CD4-positive, alpha-beta T cell treated with Interleukin-12 subunit alpha and Interleukin-12 subunit beta, for 1 hour (primary cell): Measurements from ENCODE around the gene MPRIP.

Source experiments
- DNase-seq: peaks from one replicate; pipeline ENCODE4 v3.0.0-alpha.2; 2020

The MPRIP gene

DNA sequence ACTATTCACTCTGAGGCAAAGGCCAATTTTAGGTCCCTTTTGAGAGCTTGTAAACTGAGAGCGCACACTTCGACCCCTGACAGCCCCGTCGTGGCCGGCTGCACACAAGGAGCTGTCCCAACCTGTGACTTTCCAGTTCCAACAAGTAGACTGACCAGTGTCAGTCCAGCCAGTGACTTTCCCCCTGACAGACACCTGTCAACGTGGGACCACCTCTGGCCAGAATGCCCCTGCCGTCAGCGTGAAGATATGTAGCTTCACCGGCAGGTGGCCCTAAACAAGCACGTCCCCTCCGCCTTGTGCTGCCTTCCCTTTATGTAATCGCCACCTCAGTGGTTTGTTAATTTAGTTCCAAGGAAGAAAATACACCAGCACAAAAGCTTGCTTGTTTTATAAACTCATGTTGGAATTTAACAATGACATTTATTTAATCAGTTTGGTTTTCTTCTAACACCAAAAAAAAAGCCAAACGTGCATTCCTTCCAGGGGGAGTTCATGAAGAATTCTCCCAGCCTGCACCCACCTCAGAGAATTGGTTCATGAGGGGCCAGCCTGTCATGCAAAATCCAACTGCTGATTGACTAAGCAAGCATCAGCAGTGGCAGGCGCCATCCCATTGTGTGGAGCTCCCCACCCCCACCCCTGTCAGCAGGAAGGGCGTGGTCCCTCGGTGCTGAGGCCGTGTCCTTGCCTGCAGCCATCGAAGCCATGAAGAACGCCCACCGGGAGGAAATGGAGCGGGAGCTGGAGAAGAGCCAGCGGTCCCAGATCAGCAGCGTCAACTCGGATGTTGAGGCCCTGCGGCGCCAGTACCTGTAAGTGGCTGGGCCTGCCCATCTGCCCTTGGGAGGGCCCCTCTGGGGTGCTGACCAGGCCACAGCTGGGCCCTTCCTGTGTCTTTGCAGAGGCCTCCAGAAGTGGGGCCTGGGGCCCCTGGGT, 130.0 kb downstream of the MPRIP start:
- no peak for DNase-seq

DNA sequence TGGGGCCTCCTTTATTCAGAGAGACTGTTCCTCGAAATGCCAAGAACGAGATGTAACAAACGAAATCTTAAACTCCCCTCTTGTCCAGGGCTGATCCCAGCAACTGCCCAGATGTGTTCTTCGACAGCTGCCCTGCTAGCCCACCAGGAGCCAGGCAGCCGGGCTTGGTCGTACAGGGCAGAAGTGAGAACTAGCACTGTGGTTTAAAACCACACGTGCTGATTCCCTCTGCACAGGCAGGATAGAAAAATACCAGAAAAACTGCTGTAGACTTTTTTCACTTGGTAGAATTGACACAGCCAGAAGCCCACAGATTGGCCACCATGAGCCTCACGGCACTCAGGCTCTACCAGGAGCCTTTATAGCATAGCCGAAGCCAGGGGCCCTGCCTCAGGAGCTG, 130.7 kb downstream of the MPRIP start:
- DNase-seq: no peak

DNA sequence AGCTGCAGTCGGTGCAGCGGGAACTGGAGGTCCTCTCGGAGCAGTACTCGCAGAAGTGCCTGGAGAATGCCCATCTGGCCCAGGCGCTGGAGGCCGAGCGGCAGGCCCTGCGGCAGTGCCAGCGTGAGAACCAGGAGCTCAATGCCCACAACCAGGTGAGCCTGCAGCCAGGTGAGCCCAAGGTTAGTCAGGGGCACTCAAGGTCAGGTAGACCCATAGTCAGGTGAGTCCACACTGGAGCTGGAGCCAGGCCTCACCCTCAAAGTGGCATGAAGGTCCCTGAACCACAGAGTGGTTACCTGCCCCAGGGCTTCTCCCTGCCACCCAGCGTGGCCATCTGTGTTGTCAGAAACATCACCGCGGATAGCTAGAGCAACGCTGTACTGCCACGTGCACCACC, 131.7 kb downstream of the MPRIP start:
- DNase-seq: no peak

DNA sequence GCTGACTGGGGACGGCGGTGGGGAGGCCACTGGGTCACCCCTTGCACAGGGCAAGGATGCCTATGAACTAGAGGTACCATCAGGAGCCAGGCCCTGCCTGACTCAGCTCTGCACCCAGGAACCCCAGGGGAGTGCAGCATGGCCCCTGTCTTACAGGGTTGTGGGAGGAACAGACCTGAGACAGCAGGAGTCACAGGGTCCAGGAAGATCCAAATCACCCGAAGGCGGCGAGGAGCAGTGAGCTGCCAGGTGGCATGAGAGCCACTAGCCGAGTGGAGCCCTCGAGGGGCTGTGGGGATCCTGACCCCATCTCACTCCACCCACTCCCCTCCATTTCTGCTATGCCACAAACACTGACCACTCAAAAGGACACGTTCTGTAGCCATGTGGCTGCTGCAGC, 133.1 kb downstream of the MPRIP start:
- no peak for DNase-seq

DNA sequence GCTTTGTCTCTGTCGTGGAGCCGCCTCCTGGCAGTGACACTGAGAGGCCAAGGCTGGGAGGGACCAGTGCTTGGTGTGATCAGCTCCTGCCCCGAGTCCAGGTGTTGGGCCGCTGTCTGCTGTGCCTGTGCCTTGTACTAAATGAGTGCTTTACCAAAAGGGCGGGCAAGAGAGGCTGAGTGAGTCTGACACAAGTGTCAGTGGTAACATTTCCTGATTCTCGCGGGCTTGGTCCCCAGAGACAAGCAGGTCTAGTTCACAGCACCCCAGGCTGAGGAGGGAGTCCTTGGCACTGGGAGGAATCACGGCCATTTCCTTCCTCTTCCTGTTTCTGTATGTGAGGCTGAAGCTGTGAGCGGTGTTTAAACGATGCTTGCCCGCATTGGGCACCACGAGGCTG, 133.7 kb downstream of the MPRIP start:
- DNase-seq: peak; percentile 16

DNA sequence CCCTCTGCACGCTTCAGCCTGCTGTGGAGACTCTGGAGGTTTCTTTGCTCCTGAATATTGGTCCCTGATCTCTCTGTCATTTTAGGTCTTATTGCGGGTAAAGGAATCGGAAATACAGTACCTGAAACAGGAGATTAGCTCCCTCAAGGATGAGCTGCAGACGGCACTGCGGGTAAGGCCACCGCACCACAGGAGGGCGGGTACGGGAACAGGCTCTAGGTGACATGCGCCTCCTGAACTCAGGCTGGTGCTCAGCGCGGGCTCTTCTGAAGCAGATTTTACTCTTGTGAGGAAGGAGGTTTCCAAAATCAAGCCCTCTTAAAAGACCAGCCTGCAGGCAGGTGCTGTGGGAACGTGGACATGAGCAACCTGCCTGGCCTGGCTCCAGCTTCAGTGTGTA, 134.1 kb downstream of the MPRIP start:
- DNase-seq: no peak

DNA sequence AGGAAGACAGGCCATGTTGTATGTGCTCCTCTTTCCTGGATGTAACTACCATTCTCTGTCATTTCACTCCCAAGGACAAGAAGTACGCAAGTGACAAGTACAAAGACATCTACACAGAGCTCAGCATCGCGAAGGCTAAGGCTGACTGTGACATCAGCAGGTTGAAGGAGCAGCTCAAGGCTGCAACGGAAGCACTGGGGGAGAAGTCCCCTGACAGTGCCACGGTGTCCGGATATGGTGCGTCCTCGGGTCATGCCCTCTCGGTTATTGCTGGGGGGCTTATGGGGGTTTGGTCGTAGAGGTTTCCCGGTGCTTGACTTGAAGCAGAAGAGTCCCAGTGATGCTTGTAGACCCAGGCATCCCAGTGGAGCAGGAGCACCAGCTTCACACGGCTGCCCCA, 134.9 kb downstream of the MPRIP start:
- DNase-seq: peak; percentile 34

DNA sequence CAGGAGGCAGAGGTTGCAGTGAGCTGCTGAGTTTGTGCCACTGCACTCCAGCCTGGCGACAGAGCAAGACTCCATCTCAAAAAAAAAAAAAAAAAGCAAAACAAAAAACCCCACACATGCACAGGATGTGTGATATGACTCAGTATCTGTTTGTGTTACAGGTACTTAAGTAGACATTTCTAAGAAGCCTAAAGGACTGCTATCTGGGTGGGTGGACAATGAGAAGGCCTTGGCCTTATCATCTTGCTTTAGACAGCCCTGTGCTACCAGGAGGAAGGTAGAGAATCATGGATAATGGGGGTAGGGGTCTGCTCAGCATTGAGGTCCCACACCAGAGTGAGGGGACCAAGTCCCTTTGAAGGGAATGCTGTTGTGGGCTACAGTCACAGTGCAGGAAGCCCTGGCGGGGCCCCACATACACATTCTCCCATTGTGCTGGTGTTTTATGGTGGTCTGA, 137.1 kb downstream of the MPRIP start:
- DNase-seq: peak; percentile 52

DNA sequence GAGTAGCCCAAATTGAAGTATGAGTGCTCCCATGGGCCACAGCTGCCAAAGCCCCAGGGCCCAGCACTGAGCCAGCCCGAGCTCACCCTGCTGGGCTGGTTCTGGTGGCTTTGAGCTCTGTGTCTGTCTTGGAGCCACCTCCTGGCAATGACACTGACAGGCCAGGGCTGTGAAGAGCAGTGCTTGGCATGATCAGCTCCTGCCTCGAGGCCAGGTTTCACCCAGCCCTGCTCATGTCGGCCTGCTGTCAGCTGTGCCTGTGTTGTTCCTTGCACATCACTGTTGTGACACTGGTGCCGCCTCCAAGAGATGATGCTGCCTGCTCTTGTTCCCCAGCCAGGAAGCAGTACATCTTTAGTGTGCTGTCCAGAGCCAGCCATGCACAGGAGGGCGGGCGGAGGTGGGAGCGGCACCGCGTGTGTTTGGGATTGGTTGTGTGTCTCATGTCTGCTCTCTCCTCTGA, 137.9 kb downstream of the MPRIP start:
- DNase-seq: peak; percentile 19

DNA sequence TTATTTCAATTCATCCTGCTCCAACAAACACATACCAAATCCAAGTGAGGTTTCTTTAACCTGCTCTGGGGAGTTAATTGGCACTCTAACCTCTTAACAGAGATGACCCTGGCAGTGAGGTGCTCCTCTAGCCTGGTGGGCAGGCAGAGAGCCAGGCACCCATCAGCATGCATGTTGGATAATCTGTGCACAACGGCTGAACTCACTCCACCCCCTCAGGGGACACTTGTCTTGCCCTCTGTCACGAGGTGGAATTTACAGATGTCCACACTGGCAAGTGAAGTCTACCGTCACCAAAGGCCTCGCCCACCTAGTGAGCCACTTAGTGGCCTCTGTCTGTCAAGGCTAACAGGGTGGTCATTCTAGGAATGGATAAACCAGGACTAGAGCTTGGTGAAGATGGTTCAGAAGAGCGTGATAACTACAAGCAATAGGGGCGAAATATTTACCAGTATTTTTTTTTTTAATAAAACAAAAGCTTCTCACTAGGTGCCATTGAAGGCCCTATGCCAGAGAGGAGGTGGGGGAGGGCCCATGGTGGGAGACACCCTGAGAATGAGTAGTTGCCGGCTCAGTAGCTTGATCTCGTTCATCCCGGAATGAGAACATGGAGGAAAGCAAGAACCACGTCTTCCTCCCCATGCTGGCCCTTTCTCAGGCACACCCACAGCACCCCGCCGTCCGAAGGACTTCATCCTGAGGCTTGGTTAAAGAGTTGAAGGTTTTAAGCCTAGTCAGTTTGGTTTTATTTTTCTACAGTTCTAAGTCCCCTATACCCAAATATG, 138.7 kb downstream of the MPRIP start:
- DNase-seq: no peak

DNA sequence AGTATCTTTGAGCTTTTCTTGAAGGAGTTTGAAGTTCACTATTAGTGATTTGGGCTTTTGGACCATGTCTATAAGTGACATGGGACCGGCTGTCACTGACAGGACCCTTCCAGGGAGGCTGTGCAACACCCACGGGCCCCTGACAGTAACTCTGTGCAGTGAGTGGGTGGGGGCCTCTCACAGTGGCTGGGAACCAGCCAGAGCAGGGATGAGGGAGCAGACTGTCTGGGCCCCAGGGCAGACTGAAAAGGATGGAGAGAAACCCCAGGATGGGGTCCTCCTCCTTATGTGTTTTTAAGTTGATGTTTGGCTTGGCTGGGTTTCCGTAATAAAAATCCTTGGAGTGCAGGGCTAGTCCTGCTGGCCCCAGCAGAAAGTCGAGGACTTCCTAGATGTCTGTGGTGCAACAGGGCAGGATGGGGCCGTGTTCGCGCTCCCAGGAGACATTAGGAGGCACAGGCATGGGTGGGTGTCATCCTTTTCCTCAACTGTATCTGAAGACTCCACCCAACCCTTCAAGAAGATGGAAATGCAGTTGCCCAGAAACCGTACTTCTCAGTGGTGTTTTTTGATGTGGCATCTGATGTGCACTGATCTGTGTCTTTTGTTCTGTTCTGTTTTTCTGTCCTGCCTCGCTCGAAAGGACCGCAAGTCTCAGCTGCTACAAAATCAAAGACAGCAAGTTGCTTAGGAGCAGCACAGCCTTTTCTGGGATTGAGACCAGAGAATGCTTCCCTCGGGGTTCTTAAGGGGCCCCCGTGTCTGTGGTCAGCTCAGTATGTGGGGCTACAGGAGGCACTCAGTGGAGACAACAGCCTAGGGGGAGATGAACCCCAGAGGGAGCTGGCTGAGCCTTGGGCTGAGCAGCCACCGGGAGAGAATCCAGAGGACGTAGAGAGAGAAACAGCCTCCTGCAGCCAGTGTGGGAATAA, 139.7 kb downstream of the MPRIP start:
- DNase-seq: peak; percentile 60

DNA sequence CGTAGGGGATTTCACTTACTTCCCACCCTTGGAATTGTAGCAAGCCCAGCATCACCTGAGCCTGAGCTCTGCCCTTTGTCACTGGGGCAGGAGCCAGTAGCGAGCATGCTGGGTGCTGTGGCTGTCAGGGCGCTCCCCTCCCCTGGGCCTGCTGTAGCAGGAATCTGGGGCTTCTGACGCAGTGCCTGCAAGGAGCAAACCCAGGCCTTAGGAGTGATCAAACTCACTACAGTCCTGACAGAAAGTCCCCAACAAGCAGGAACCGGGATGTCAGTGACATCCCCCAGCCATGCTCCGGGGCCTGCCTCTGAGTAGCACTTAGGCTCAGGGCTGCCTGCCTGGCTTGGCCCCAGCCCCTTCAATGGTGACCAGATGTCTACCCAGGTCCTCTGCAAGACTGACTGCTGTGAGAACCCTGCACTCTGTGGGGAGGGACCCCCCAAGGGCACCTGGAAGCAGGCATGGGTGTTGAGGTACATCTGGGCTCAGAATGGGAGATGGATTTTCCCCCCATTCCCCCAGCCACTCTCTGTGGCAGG, 140.4 kb downstream of the MPRIP start:
- DNase-seq: no peak

DNA sequence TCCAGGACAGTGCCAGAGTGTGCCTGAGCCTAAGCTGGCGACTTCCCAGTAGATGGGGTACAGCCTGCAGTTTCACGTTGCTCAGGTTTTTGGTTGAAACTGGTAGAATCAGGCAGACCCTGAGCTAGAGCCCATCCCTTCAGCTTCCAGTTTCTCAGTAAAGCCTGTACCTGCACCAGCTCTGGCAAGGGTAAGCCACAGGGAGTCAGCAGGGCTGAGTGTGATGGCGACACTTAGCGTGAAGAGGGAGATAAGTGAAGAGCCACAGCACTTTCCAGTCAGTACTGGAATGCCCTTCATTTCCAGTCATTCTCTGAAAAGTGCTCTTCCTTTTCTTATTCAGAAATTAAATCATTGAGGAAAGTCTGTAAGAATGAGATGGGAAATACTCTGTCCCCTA, 141.5 kb downstream of the MPRIP start:
- no peak for DNase-seq

DNA sequence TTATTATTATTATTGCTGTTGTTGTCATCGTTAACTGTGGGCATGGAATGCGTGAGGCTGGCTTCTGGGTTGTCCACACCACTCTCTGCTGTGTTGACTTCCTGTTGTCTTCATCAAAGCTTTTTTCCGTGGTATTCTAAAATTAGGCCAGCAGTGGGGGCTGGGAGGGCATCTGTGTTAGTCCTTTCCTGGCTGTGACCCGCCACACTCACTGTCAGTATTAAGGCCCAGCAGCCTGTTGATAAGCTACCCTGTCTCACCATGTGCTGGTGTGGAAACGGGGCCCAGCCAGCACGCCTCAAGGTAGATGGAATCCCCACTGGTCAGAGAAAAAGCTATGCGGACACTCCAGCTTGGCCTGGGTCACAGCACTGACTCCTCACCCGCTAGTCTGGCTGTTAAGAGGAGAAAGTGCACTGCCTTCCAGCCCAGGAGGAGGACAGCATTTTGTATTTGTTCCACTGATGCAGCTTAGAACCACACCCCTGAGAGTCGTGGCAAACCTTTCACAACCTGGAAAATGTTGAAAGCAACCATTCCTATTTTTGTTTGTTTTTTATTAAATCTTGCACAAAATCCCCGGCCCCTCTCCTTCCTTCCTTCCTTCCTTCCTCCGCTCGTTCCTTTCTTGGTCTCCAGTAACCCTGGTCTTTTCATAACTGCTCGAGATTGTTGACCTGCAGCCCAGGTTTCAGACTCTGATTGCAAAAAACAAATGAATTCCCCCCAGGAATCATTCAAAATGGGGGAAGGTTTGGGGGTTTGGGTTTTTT, 142.9 kb downstream of the MPRIP start:
- peak; percentile 36 for DNase-seq

DNA sequence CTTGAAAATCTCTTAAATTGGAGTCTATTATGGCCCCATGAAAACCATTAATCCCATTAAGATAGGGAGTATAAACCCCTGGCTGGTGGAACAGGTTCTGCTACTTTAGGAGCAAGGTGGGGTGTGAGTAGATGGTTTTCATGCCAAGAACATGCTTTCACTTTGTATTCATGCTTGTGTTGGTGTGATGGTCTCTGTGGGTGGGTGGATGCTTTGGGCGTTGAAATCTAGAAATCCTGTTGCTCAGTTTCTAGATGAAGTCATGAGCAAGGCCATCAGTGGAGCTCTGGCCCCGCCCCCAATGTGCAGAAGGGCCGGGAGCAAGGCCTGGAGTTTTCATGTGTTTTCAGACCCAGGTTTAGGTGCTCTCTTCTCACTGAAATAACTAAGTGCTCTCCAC, 143.8 kb downstream of the MPRIP start:
- no peak for DNase-seq

DNA sequence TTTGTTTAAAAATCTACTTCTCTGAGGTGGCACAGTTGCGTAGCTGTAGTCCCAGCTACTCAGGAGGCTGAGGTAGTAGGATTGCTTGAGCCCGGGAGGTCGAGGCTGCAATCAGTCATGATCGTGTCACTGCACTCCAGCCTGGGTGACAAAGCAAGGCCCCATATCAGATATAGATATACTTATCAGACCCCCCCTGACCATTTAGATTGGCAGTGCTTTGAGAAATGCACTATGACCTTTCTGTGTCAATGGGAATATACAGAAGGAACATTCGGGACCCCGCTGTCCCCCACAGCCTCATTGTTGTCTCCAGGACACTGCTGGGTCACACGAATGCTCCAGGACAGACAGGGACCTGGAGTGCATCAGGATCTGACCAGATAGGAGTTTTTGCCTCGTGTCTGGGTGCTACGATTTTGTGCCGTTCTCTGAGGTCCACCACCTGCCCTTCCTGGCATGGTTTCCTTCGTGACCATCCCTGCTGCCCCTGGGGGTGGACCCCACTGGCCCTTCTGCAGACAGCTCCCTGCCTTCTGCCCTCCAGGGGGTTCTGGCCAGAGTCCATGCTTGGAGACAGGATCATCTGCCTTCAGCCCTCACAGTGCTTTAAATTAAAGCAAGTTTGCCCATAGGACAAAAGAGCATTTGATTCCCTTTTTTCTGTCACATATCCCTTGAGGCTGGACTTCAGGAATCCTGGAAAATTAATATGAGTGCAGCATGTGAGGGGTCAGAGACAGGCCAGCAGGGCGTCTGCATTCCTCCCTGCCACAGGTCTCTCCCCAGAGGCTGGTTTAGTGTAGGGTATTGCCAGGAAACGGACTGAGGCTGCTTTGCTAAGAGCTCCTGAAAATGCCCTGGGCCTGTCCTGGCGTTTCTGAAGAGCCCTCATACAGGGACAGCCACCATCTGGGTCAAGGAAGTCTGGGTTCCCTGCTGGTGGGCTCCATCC, 144.6 kb downstream of the MPRIP start:
- no peak for DNase-seq

DNA sequence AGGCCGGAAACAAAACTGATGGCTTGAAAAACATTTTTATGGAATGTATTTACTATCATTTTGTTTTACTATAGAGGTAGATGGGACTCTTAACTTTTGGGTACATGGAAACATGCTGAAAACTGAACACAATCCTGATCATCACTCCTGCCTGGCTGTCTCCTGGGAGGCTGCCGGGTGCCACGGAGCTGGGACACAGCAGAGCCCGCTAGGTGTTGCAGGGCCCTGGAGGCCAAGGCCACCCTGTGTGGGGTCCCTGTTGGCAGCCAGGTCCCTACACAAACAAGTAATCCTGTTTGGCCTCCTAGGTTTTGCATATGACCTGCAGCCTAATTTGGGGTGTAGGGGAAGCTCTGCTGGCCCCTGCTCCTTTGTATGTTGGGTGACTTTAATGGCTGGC, 146.3 kb downstream of the MPRIP start:
- no peak for DNase-seq

DNA sequence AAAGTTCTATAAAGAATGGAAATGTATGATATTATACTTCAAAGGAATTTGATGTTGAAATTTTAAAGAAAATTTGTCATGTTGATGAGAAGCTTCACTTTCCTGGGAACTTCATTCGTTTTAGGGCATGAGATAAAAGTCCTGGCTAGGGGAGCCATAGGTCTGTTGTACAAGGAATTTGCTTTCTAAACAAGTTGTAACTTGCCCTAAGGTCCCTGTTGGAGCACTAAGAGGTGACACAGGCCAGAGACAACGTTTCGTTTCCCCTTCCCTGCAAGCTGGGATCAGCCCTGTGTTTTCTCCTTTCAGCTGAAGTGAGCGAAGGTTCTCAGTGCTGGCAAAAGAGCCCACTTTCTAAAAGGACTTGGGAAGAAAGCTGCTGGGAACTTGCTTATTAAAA, 147.3 kb downstream of the MPRIP start:
- no peak for DNase-seq

DNA sequence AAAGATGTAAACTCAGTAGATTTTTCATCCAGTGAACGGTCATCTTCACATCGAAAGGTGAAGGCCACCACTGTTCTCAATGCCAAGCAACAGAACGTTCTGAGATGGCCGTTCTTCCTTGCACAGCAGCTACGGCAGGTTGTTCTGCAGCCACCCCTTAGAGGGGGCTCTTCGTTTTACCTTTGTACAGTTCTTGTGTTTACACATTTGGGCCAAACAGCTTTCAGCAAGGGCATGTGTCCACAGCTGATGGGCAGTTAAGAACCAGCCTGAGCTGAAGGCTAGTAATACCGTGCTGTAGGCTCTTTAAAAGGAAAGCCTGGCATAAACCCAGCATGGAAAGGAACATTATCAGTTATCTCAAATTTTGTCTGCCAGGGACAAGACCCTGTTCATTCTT, 147.9 kb downstream of the MPRIP start:
- DNase-seq: no peak

DNA sequence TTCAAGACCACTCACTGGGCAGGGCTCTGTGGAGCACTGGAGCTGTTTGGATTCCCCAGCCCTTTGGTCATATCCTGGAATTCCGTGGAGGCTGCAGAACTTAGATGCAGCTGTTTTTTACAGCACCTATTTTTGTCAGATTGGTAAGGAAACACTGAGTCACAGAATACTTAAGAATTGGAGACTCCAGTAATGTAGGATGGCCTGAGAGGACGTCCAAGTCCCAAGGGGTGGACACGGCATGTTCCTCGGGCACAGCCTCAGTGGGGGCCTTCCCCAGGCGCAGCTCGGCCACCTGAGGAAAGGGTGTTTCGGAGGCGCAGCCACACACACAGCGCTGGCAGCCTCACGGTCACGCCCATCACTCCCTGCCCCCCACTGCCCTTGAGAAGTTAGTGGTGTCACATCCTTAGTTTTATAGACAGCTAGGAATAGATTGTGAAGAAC, 149.1 kb downstream of the MPRIP start:
- no peak for DNase-seq
